Naive thymus-derived CD8-positive, alpha-beta T cell (primary cell): ENCODE data around the gene APH1B. TPM values are rescaled to one million over a fixed set of nuclear protein-coding genes. Genes with fewer than 3 reads are reported as not detected.

Source experiments
- ATAC-seq, 2 donors: fragments of 150-1000 bp; cut with Tn5 transposase in 1 of 2; sonication (Bioruptor Pico), chemical (Tn5 transposase) in 1 of 2; 1 replicate in 1 of 2; 2 replicates in 1 of 2; pipeline ENCODE4 v1.10.0; 2021; ENCODE audit warnings: mild to moderate bottlenecking in 2 of 2, moderate library complexity in 2 of 2
- POLR2A ChIA-PET: fragments of 350-600 bp; sonication (Branson Sonifier 250); formaldehyde crosslinking; loops from one replicate; lab custom pipeline; 2021; ENCODE audit warnings: antibody characterized with exemption; lab: Charles Lee
- DNase-seq, 10 donors: peaks; one replicate each; pipeline versions ENCODE4 v3.0.0 to v3.0.0-alpha.2; 2020 to 2022
- H3K27ac Mint-ChIP-seq, 10 donors: one replicate each; pipeline ENCODE4 v1.8.0; 2020 to 2022; ENCODE audit warnings: mild to moderate bottlenecking in 10 of 10, mixed read lengths in 10 of 10, moderate library complexity in 4 of 10, inconsistent platforms in 1 of 10
- H3K27me3 Mint-ChIP-seq, 5 donors: one replicate each; pipeline ENCODE4 v1.8.0; 2021 to 2022; ENCODE audit warnings: mixed read lengths in 5 of 5
- H3K36me3 Mint-ChIP-seq, 3 donors: one replicate each; pipeline ENCODE4 v1.8.0; 2020 to 2022; ENCODE audit warnings: mixed read lengths in 3 of 3, mild to moderate bottlenecking in 2 of 3, inconsistent platforms in 1 of 3
- H3K4me1 Mint-ChIP-seq, 4 donors: one replicate each; pipeline ENCODE4 v1.8.0; 2021 to 2022; ENCODE audit warnings: mixed read lengths in 4 of 4
- H3K4me3 Mint-ChIP-seq, 10 donors: one replicate each; pipeline ENCODE4 v1.8.0; 2020 to 2022; ENCODE audit warnings: mild to moderate bottlenecking in 10 of 10, mixed read lengths in 10 of 10, moderate library complexity in 6 of 10, inconsistent platforms in 1 of 10
- H3K9me3 Mint-ChIP-seq, 9 donors: one replicate each; pipeline ENCODE4 v1.8.0; 2020 to 2022; ENCODE audit warnings: mixed read lengths in 9 of 9, mild to moderate bottlenecking in 3 of 9, inconsistent platforms in 1 of 9, moderate library complexity in 1 of 9
- polyA plus RNA-seq, 3 donors: library from polyadenylated mRNA; unstranded; fragments of 300-500 nt; fragmentation: Illumina TruSeq; gene quantifications; one replicate each; pipeline ENCODE4 v1.2.3, GENCODE V29; 2021
- total RNA-seq, 8 experiments: library from RNA in 2 of 8; stranded (reverse) in 2 of 8; gene quantifications; one replicate each; pipeline ENCODE4 v1.2.3 and lab custom pipeline; 2021 to 2026

The APH1B gene
- total and polyA plus RNA-seq, 5 experiments from 2014 or later: 8.3 to 28.5 (median 14.3) TPM

DNA sequence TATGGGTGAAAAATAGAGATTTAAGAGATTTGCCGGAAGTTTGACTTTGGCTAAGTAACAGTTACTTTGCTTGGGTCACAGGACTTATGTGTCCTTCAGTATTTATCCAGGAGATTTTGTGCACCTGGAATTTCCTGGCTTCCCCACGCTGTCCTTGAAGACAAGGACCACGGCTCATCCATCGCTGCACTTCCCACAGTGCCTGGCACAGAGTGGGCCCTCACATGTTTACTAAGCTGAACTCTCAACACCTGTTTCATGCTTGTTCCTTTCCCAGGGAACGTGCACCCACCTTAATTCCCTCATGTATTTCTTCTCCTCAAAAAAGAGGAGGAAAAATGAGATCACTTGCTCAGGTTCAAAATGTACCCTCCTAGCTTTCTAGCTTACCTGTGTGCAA, 72.2 kb downstream of the APH1B start:
- POLR2A ChIA-PET: no interaction called here

DNA sequence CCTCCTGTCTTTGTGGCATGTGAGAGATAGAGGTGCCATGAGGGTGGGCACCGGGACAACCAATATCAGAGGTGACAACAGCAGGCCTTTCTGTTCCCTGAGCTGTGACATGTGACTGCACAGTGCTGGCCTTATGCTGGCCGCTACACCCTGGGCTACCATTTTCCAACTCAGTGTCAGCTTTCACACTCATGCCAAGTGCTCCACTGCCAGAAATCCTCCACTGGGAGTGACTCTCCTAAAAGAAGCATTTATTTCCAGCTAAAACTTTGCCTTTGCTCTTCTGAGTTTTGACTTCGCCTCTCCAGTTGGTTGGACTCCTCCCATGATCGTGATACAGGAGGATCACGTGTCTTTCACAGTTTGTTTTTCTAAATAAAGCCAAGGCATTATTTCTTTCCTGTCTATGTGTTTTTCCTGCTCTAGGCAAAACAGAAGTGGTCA, 72.8 kb downstream of the APH1B start:
- H3K27me3 Mint-ChIP-seq: peaks cover 0 to 2% (median 0%) of the 10 kb centered on the region in 5 donors
- no peaks in the 10 kb centered on the region for H3K36me3 Mint-ChIP-seq
- no peak overlapping the region for H3K4me3 Mint-ChIP-seq
- H3K9me3 Mint-ChIP-seq: no peaks in the 10 kb centered on the region
- peak overlapping the region in 2 of 10 donors; percentile 9 to 37 for H3K27ac Mint-ChIP-seq
- ATAC-seq (no peak), DNase-seq (no peak)
- POLR2A ChIA-PET: no interaction called here
- peaks cover 0 to 6% (median under 1%) of the 10 kb centered on the region in 4 donors for H3K4me1 Mint-ChIP-seq

More for the DNA sequence above, 72.2 kb downstream of the APH1B start:
- no peak overlapping the region for H3K4me3 Mint-ChIP-seq
- DNase-seq (no peak), ATAC-seq (no peak)
- H3K36me3 Mint-ChIP-seq: no peaks in the 10 kb centered on the region
- H3K4me1 Mint-ChIP-seq: peaks cover 0 to 6% (median under 1%) of the 10 kb centered on the region in 4 donors
- H3K9me3 Mint-ChIP-seq: no peaks in the 10 kb centered on the region
- no peak overlapping the region for H3K27ac Mint-ChIP-seq
- H3K27me3 Mint-ChIP-seq: peaks cover 0 to 7% (median 0%) of the 10 kb centered on the region in 5 donors

- POLR2A ChIA-PET: no interaction called here
Measured at GRCh38 chr15:63351170-63351569, 73.8 kb downstream of the APH1B start.

GRCh38 chr15:63352808-63353207, 75.4 kb downstream of the APH1B start:
- Mint-ChIP-seq H3K9me3 (no peaks in the 10 kb centered on the region), H3K36me3 (no peaks in the 10 kb centered on the region), H3K27me3 (no peaks in the 10 kb centered on the region), H3K27ac (no peak overlapping the region), H3K4me1 (peaks cover 0 to 6% (median under 1%) of the 10 kb centered on the region in 4 donors), H3K4me3 (no peak overlapping the region)
- ATAC-seq (no peak), DNase-seq (no peak)
- POLR2A ChIA-PET: interaction anchor here (0.6 kb wide), 1 partner anchor 184 kb away, joined by 5 read pairs; no protein-coding TSS in a partner anchor

More at GRCh38 chr15:63351170-63351569, 73.8 kb downstream of the APH1B start:
- peaks cover 0 to 6% (median under 1%) of the 10 kb centered on the region in 4 donors for H3K4me1 Mint-ChIP-seq
- H3K4me3 Mint-ChIP-seq: no peak overlapping the region
- no peak for DNase-seq
- H3K27me3 Mint-ChIP-seq: no peaks in the 10 kb centered on the region
- ATAC-seq: no peak
- H3K36me3 Mint-ChIP-seq: no peaks in the 10 kb centered on the region
- H3K9me3 Mint-ChIP-seq: no peaks in the 10 kb centered on the region
- peak overlapping the region in 1 of 10 donors; percentile 52 for H3K27ac Mint-ChIP-seq

DNA sequence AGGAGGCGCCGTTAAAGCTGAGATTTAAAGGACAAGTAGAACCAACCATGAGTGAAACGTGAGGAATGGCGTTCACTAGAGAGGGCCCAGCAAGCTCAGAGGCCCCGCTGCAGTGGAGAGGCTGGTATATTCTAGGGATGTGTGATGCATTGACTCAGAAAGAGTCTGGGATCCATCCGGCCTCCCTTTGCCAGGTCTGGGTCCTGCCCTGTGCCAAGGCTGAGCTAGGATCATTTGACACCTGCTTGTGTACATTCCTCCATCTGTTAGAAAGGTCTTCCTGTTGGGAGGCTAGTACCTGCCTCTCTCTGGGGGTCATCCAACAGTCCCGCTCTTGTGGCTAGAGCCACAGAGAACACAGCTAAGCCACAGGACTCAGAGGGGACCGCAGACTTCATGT, 75.9 kb downstream of the APH1B start:
- H3K36me3 Mint-ChIP-seq: no peaks in the 10 kb centered on the region
- POLR2A ChIA-PET: interaction anchor here (0.6 kb wide), 1 partner anchor 183 kb away, joined by 5 read pairs; no protein-coding TSS in a partner anchor
- ATAC-seq (no peak), DNase-seq (no peak)
- no peaks in the 10 kb centered on the region for H3K27me3 Mint-ChIP-seq
- no peak overlapping the region for H3K27ac Mint-ChIP-seq
- H3K4me3 Mint-ChIP-seq: no peak overlapping the region
- peaks cover 0 to 4% (median under 1%) of the 10 kb centered on the region in 4 donors for H3K4me1 Mint-ChIP-seq
- H3K9me3 Mint-ChIP-seq: no peaks in the 10 kb centered on the region

DNA sequence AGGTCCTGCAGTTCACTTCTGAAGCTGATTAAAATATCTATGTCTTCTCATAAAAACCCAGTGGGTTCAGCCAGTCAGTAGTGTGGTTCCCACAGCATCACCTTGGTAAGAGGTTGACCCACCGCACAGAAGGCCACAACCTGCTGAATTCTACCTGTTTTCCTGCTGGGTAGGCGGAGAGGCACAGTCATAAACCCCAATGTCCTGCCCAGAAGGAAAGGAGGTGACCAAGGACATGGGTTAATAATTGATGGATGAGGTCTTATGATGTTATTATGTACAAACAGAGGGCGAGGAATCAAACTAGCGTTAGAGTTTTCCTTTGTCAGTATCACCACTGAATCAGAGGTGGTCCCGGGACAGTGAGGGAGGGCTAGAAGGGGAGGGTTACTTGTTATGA, 76.5 kb downstream of the APH1B start:
- POLR2A ChIA-PET: no interaction called here
- H3K27ac Mint-ChIP-seq: no peak overlapping the region
- ATAC-seq (no peak), DNase-seq (no peak)
- H3K9me3 Mint-ChIP-seq: no peaks in the 10 kb centered on the region
- no peak overlapping the region for H3K4me3 Mint-ChIP-seq
- peaks cover 0 to 1% (median 0%) of the 10 kb centered on the region in 4 donors for H3K4me1 Mint-ChIP-seq
- H3K27me3 Mint-ChIP-seq: no peaks in the 10 kb centered on the region
- H3K36me3 Mint-ChIP-seq: no peaks in the 10 kb centered on the region

DNA sequence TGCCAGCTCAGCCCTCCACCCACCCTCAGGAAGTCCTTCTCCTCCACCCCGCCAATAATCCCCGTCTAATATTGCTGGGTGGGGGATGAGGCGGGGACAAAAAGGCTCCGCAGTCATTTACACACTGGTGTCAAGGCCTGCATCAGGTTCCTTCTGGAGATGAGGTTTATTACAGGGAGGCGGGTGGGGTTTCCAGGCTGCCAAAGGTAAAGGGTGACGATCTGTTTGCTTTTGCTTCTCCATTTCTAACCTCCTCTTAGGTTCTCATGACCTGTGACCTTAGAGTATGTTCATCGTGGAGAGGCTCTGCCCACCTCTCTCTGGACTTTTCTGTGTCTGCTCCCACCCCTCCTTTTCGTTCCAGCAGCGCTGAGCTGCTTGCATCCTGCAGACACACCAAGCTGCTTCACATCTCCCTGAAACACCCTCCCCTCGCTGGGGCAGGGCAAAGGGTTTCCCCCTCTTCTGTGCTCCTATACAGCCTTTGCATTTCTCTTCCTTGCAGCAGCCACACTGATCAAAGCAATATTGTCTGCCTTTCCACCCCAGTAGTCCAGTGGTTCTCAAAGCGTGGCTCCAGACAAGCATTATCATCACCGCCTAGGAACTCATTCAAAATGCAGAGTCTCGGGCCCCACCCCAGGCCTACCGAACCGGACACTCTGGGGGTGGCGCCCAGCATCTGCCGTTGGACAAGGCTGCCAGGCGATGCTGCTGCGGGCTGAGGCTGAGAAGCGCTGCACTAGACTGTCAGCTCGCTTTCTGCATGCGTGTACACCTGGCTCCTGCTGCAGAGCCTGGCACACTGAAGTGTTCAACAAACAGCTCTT, 77.6 kb downstream of the APH1B start:
- POLR2A ChIA-PET: no interaction called here
- H3K27me3 Mint-ChIP-seq: peaks cover 0 to 8% (median 3%) of the 10 kb centered on the region in 5 donors
- H3K27ac Mint-ChIP-seq: peak overlapping the region in 1 of 10 donors; percentile 7
- no peaks in the 10 kb centered on the region for H3K36me3 Mint-ChIP-seq
- no peaks in the 10 kb centered on the region for H3K9me3 Mint-ChIP-seq
- H3K4me1 Mint-ChIP-seq: peaks cover 0 to 1% (median 0%) of the 10 kb centered on the region in 4 donors
- no peak overlapping the region for H3K4me3 Mint-ChIP-seq
- ATAC-seq: no peak
- DNase-seq: no peak

DNA sequence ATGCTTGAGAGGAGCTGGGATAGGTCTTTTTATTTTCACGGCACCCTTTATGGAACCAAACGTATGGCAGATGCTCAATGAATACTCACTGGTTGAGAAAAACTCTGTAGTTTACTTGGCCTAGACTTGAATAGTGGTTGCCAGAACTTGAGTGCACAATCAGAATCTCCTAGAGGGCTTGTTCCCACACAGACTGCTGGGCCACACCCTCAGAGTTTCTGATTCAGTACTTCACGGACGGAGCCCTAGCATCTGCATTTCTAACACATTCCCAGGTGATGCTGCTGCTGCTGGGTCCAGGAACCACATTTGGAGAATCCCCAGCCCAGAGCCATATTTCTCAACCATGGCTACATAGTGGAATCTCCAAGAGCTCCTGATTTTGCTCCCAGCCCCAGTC, 79.7 kb downstream of the APH1B start:
- Mint-ChIP-seq H3K9me3 (no peaks in the 10 kb centered on the region), H3K36me3 (no peaks in the 10 kb centered on the region), H3K27ac (no peak overlapping the region), H3K4me3 (no peak overlapping the region), H3K4me1 (no peaks in the 10 kb centered on the region), H3K27me3 (peaks cover 0 to 11% (median 3%) of the 10 kb centered on the region in 5 donors)
- DNase-seq (no peak), ATAC-seq (no peak)
- POLR2A ChIA-PET: no interaction called here

GRCh38 chr15:63357731-63358130, 80.3 kb downstream of the APH1B start:
- no peaks in the 10 kb centered on the region for H3K9me3 Mint-ChIP-seq
- H3K27me3 Mint-ChIP-seq: peaks cover 0 to 11% (median 3%) of the 10 kb centered on the region in 5 donors
- ATAC-seq: no peak
- H3K4me3 Mint-ChIP-seq: no peak overlapping the region
- DNase-seq: no peak
- POLR2A ChIA-PET: no interaction called here
- no peaks in the 10 kb centered on the region for H3K36me3 Mint-ChIP-seq
- H3K27ac Mint-ChIP-seq: no peak overlapping the region
- peaks cover 0 to 2% (median 0%) of the 10 kb centered on the region in 4 donors for H3K4me1 Mint-ChIP-seq

DNA sequence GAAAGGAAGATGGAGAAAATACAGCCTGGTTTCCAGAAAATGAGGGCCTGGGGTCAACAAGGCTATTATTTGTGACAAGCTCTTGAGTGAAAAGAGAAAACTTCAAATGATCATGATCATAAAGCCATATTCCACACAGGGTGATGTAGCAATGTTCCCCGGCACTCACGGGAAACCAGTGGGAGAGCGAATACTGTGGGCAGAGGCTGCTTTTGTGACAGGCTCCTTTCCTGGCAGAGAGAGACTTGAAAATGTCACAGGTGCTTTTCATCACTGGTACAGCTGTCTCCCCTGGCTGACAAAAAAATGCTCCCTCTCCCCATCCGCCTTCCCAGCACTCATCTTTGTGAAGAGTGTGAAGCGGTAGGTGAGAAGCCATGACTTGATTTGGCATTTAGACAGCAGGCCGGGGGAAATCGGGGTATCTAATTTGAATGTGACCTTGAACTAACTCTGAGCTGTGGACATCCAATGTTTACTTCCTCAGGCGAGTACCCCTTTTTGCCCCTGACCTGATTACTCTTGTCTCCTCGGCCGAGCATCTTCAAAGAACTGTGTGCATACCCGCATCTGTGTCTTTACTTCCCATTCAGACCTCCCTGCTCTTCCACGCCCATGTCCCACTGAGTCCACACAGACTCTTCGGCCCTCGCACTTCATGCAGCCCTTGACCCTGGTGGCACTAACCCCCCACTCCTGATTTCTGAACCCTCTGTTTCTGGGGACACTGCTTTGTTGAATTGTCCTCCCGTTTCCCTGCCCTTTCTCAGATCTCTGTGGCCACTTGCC, 81.0 kb downstream of the APH1B start:
- POLR2A ChIA-PET: no interaction called here
- DNase-seq (no peak), ATAC-seq (no peak)
- Mint-ChIP-seq H3K27ac (peak overlapping the region in 3 of 10 donors; percentile 24 to 46 (median 31)), H3K4me1 (peaks cover 0 to 5% (median 0%) of the 10 kb centered on the region in 4 donors), H3K9me3 (no peaks in the 10 kb centered on the region), H3K4me3 (no peak overlapping the region), H3K36me3 (no peaks in the 10 kb centered on the region), H3K27me3 (peaks cover 0 to 11% (median 3%) of the 10 kb centered on the region in 5 donors)
